ENCODE results near the gene DPYD.

DPYD gene

DNA sequence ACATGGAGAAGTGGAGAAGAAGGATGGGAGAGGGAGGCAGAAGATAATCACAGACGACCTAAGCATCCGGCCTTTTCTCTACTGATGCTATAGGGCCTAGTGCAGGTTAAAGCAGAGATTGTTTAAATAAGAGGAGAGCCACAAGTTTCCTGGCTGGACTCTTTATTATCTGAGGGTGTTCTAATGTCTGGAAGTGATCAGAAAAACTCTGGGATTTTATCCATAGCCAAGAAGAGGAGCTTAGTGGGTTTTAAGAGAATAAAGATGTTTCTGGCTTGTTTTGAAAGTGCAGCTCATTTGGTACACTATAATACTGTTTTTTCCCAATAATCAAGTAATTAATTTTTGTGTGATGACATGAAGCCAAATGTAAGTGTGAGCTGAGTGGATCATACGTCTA, 780.2 kb downstream of the DPYD start:
- no peak overlapping the region for H3K4me3 ChIP-seq (ENCODE audit: control insufficient read depth, low read depth, low read length)
- DNase-seq (ENCODE audit: low read depth): no peak
- TF ChIP-seq, protein P1, sequence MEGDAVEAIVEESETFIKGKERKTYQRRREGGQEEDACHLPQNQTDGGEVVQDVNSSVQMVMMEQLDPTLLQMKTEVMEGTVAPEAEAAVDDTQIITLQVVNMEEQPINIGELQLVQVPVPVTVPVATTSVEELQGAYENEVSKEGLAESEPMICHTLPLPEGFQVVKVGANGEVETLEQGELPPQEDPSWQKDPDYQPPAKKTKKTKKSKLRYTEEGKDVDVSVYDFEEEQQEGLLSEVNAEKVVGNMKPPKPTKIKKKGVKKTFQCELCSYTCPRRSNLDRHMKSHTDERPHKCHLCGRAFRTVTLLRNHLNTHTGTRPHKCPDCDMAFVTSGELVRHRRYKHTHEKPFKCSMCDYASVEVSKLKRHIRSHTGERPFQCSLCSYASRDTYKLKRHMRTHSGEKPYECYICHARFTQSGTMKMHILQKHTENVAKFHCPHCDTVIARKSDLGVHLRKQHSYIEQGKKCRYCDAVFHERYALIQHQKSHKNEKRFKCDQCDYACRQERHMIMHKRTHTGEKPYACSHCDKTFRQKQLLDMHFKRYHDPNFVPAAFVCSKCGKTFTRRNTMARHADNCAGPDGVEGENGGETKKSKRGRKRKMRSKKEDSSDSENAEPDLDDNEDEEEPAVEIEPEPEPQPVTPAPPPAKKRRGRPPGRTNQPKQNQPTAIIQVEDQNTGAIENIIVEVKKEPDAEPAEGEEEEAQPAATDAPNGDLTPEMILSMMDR (conservative IDR thresholded peaks at IDR 0.05; ENCODE audit: control insufficient read depth, insufficient read depth, low read depth, low read length): no peak

DNA sequence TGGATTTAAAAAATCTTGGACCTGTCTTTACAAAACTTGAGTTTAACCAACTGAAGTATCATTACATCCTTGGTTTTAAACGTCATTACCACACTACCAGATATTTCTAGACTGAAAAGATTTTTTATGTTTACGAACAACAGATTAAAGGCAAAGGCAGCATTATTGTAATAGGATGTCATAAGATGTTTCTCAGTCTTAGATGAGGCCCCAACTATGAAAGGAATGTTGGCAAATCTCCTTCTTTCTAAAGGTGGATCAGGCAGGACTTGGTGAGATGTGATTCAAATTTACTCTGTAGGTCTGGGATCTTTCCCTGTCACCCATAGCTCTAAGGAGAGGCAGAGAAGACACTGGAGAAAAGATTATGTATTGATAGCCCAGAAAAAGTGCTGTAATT, 781.3 kb downstream of the DPYD start:
- TF ChIP-seq, protein P1 (conservative IDR thresholded peaks at IDR 0.05; ENCODE audit: control insufficient read depth, insufficient read depth, low read depth, low read length): no peak
- no peak overlapping the region for H3K4me3 ChIP-seq (ENCODE audit: control insufficient read depth, low read depth, low read length)
- no peak for DNase-seq (ENCODE audit: low read depth)

DNA sequence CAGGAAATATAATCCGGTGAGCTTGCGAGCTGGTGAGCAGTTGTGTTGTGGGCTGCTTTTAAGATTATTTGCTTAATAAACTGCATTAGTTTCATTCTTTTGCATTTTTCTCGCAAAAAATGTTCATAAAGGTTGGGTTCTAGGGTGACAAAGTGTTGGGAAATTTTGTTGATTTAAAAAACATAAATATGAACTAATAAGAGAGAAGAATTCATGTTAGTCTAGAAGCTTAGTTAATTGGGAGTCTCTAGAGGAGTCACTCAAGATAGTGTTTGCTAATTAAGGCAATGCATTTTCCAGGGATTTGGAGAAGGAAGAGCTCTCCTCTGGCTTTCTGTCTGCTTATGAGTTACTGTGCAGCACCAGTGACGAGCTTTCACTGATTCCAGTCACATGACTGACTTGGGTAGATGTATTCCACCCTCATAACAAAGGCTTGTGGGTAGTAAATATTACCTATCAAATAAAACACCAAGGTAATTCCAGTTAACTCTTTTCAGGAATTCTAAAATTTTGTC, 782.3 kb downstream of the DPYD start:
- TF ChIP-seq, protein P1 (conservative IDR thresholded peaks at IDR 0.05; ENCODE audit: control insufficient read depth, insufficient read depth, low read depth, low read length): no peak
- no peak for DNase-seq (ENCODE audit: low read depth)
- H3K4me3 ChIP-seq (ENCODE audit: control insufficient read depth, low read depth, low read length): no peak overlapping the region

DNA sequence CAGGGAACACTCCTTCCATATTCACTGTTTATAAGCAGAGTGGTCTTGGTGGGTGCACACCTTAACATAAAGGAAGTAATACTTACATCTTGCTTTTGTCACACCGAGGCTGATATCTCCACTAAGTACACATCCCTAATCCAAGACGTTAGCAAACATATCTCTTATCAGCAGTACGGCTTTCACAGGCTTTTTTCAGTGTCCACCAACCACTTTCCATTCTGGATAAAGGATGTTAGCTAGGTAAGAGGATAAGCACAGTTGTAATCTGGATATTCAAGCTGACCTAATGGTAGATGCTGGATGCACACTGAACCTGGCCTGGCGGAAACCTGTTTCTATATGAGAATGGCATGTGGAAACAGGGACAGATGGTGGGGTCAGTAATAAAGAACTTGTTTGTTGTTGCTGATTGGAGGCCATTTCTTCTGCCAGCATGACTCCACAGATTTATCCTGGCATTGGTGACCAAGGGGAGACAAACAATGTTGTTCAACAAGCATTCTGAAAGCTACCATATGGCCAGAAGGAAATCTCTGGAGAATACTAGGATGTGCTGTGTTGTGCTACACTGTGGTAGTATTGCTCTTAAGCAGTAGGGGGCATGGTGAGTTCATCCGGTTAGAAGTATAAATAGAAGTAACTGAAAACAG, 782.8 kb downstream of the DPYD start:
- DNase-seq (ENCODE audit: low read depth): peak; percentile 86
- H3K4me3 ChIP-seq (ENCODE audit: control insufficient read depth, low read depth, low read length): no peak overlapping the region
- TF ChIP-seq, protein P1 (conservative IDR thresholded peaks at IDR 0.05; ENCODE audit: control insufficient read depth, insufficient read depth, low read depth, low read length): peak; percentile 90

DNA sequence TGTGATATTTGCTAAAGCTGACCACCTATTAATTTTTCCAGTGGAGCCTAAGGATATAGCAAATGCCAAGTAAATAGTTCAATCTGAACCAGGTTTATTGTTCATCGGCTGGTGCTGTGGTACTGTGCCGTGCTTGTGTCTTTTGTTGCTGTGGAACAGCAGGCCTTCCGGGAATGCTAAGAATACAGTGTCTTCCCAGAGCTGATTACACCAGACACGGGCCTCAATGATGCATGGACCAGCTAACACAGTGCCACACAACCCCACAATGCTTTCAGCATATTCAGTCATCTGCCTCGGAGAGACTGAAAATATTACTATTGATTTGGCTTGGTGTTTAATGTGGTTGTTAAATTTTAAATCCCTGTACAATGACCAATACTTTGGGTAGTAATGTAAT, 783.8 kb downstream of the DPYD start:
- no peak overlapping the region for H3K4me3 ChIP-seq (ENCODE audit: control insufficient read depth, low read depth, low read length)
- DNase-seq (ENCODE audit: low read depth): no peak
- TF ChIP-seq, protein P1 (conservative IDR thresholded peaks at IDR 0.05; ENCODE audit: control insufficient read depth, insufficient read depth, low read depth, low read length): no peak

DNA sequence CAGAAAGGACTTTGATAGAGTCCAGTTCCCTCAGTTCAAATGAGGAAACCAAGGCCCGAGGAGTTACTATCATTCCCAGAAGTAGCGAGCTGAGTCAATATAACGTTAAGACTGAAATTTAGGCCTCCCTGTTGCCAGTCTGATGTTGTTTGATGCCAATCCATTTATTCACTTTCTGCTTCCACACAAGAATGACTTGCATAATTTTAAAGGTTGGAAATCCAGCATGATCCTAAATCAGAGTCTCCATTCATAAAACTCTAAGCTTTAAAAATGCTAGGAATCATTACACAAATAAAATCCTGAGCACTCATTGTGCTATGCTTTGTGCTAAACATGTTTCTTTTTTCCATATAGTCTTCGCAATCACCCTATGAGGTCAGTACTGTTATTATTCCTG, 784.9 kb downstream of the DPYD start:
- DNase-seq (ENCODE audit: low read depth): no peak
- H3K4me3 ChIP-seq (ENCODE audit: control insufficient read depth, low read depth, low read length): no peak overlapping the region
- TF ChIP-seq, protein P1 (conservative IDR thresholded peaks at IDR 0.05; ENCODE audit: control insufficient read depth, insufficient read depth, low read depth, low read length): no peak

All from fibroblast of mammary gland (primary cell).